IgD-negative memory B cell (primary cell): ENCODE results near the gene OSR1. TPM values are rescaled to one million over a fixed set of nuclear protein-coding genes. Genes with fewer than 3 reads are reported as not detected.
"Not testable (repeated sequence)": the region's sequence is repeated elsewhere in the genome, so short reads cannot be mapped to it uniquely, and the experiment has no call there.

Experiments used
- H3K27ac Mint-ChIP-seq, 3 donors: one replicate each; pipeline ENCODE4 v1.8.0; 2020 to 2022; ENCODE audit warnings: mild to moderate bottlenecking in 3 of 3, mixed read lengths in 3 of 3, moderate library complexity in 1 of 3
- H3K27me3 Mint-ChIP-seq: one replicate; pipeline ENCODE4 v1.8.0; 2021; ENCODE audit warnings: mixed read lengths
- H3K36me3 Mint-ChIP-seq: one replicate; pipeline ENCODE4 v1.8.0; 2020; ENCODE audit warnings: mild to moderate bottlenecking, mixed read lengths
- H3K4me1 Mint-ChIP-seq, 3 donors: one replicate each; pipeline ENCODE4 v1.8.0; 2020 to 2022; ENCODE audit warnings: mixed read lengths in 3 of 3, mild to moderate bottlenecking in 1 of 3
- H3K4me3 Mint-ChIP-seq, 4 donors: one replicate each; pipeline ENCODE4 v1.8.0; 2020 to 2022; ENCODE audit warnings: mild to moderate bottlenecking in 4 of 4, mixed read lengths in 4 of 4, moderate library complexity in 3 of 4
- H3K9me3 Mint-ChIP-seq, 3 donors: one replicate each; pipeline ENCODE4 v1.8.0; 2020 to 2021; ENCODE audit warnings: mixed read lengths in 3 of 3, mild to moderate bottlenecking in 1 of 3
- polyA plus RNA-seq: library from polyadenylated mRNA; unstranded; fragments of 300-500 nt; fragmentation: Illumina TruSeq; gene quantifications from one replicate; pipeline ENCODE4 v1.2.3, GENCODE V29; 2021

Gene OSR1
- polyA plus RNA-seq, 1 donor from 2014 or later, result not detected

- Mint-ChIP-seq H3K9me3 (no peaks in the 10 kb centered on the region), H3K4me1 (no peaks in the 10 kb centered on the region), H3K36me3 (peaks cover 7% of the 10 kb centered on the region), H3K4me3 (no peak overlapping the region), H3K27ac (peak overlapping the region in 1 of 3 donors; percentile 37), H3K27me3 (no peaks in the 10 kb centered on the region)
Measured at GRCh38 chr2:19332503-19332902, 25.9 kb downstream of the OSR1 start.

- Mint-ChIP-seq H3K27me3 (no peaks in the 10 kb centered on the region), H3K4me1 (no peaks in the 10 kb centered on the region), H3K27ac (no peak overlapping the region), H3K9me3 (no peaks in the 10 kb centered on the region), H3K4me3 (no peak overlapping the region), H3K36me3 (peaks cover 7% of the 10 kb centered on the region)
Measured at GRCh38 chr2:19331450-19331849, 27.0 kb downstream of the OSR1 start.

- H3K4me3 Mint-ChIP-seq, result no peak overlapping the region
- H3K4me1 Mint-ChIP-seq, result no peaks in the 10 kb centered on the region
- H3K36me3 Mint-ChIP-seq, result peaks cover 7% of the 10 kb centered on the region
- no peaks in the 10 kb centered on the region for H3K9me3 Mint-ChIP-seq
- H3K27me3 Mint-ChIP-seq, result no peaks in the 10 kb centered on the region
- H3K27ac Mint-ChIP-seq, result no peak overlapping the region
Measured at GRCh38 chr2:19330436-19330835, 28.0 kb downstream of the OSR1 start.

GRCh38 chr2:19329445-19329844 is 29.0 kb downstream of the OSR1 start:
- H3K36me3 Mint-ChIP-seq, result peaks cover 9% of the 10 kb centered on the region
- H3K27ac Mint-ChIP-seq, result no peak overlapping the region
- no peaks in the 10 kb centered on the region for H3K27me3 Mint-ChIP-seq
- H3K9me3 Mint-ChIP-seq, result no peaks in the 10 kb centered on the region
- no peaks in the 10 kb centered on the region for H3K4me1 Mint-ChIP-seq
- no peak overlapping the region for H3K4me3 Mint-ChIP-seq

- H3K4me3 Mint-ChIP-seq, result no peak overlapping the region
Measured at GRCh38 chr2:19327496-19327895, 30.9 kb downstream of the OSR1 start.

GRCh38 chr2:19321946-19322345 is 36.5 kb downstream of the OSR1 start:
- Mint-ChIP-seq H3K4me3 (no peak overlapping the region), H3K9me3 (peaks cover 0 to 3% (median 0%) of the 10 kb centered on the region in 3 donors), H3K27me3 (no peaks in the 10 kb centered on the region), H3K4me1 (no peaks in the 10 kb centered on the region), H3K36me3 (peaks cover 6% of the 10 kb centered on the region), H3K27ac (peak overlapping the region in 1 of 3 donors; percentile 78)

More at GRCh38 chr2:19327496-19327895, 30.9 kb downstream of the OSR1 start:
- H3K36me3 Mint-ChIP-seq, result peaks cover 5% of the 10 kb centered on the region
- no peaks in the 10 kb centered on the region for H3K9me3 Mint-ChIP-seq
- H3K27ac Mint-ChIP-seq, result no peak overlapping the region
- H3K4me1 Mint-ChIP-seq, result no peaks in the 10 kb centered on the region
- H3K27me3 Mint-ChIP-seq, result no peaks in the 10 kb centered on the region

- Mint-ChIP-seq H3K27me3 (no peaks in the 10 kb centered on the region), H3K36me3 (peaks cover 6% of the 10 kb centered on the region), H3K4me3 (no peak overlapping the region), H3K9me3 (peaks cover 0 to 3% (median 0%) of the 10 kb centered on the region in 3 donors), H3K4me1 (no peaks in the 10 kb centered on the region), H3K27ac (no peak overlapping the region)
Measured at GRCh38 chr2:19320813-19321212, 37.6 kb downstream of the OSR1 start.

GRCh38 chr2:19319698-19320097 is 38.7 kb downstream of the OSR1 start:
- Mint-ChIP-seq H3K36me3 (peaks cover 4% of the 10 kb centered on the region), H3K9me3 (peaks cover 0 to 3% (median 0%) of the 10 kb centered on the region in 3 donors), H3K27me3 (no peaks in the 10 kb centered on the region), H3K4me1 (no peaks in the 10 kb centered on the region), H3K27ac (no peak overlapping the region), H3K4me3 (no peak overlapping the region)

GRCh38 chr2:19319064-19319463 is 39.4 kb downstream of the OSR1 start:
- no peak overlapping the region for H3K27ac Mint-ChIP-seq
- H3K9me3 Mint-ChIP-seq, result peaks cover 0 to 3% (median 0%) of the 10 kb centered on the region in 3 donors
- peaks cover 5% of the 10 kb centered on the region for H3K36me3 Mint-ChIP-seq
- no peaks in the 10 kb centered on the region for H3K4me1 Mint-ChIP-seq
- no peaks in the 10 kb centered on the region for H3K27me3 Mint-ChIP-seq
- H3K4me3 Mint-ChIP-seq, result no peak overlapping the region

GRCh38 chr2:19313553-19313952 is 44.9 kb downstream of the OSR1 start:
- peaks cover 2% of the 10 kb centered on the region for H3K36me3 Mint-ChIP-seq
- peaks cover 0 to 2% (median 0%) of the 10 kb centered on the region in 3 donors for H3K9me3 Mint-ChIP-seq
- H3K4me1 Mint-ChIP-seq, result peaks cover 0 to 2% (median 0%) of the 10 kb centered on the region in 3 donors
- no peak overlapping the region for H3K27ac Mint-ChIP-seq
- H3K4me3 Mint-ChIP-seq, result no peak overlapping the region
- no peaks in the 10 kb centered on the region for H3K27me3 Mint-ChIP-seq

- H3K9me3 Mint-ChIP-seq, result peaks cover 0 to 2% (median 0%) of the 10 kb centered on the region in 3 donors
- H3K4me1 Mint-ChIP-seq, result peaks cover 0 to 2% (median 0%) of the 10 kb centered on the region in 3 donors
- no peaks in the 10 kb centered on the region for H3K27me3 Mint-ChIP-seq
- peaks cover 2% of the 10 kb centered on the region for H3K36me3 Mint-ChIP-seq
- H3K27ac Mint-ChIP-seq, result no peak overlapping the region
- H3K4me3 Mint-ChIP-seq, result no peak overlapping the region
Measured at GRCh38 chr2:19312949-19313348, 45.5 kb downstream of the OSR1 start.

- not testable (repeated sequence) for H3K27ac Mint-ChIP-seq, H3K36me3 Mint-ChIP-seq, H3K4me3 Mint-ChIP-seq, H3K27me3 Mint-ChIP-seq, H3K9me3 Mint-ChIP-seq, H3K4me1 Mint-ChIP-seq
Measured at GRCh38 chr2:19306065-19306464, 52.4 kb downstream of the OSR1 start.

GRCh38 chr2:19305400-19306055 is 52.9 kb downstream of the OSR1 start:
- not testable (repeated sequence) for H3K27me3 Mint-ChIP-seq, H3K4me1 Mint-ChIP-seq, H3K9me3 Mint-ChIP-seq, H3K27ac Mint-ChIP-seq, H3K4me3 Mint-ChIP-seq, H3K36me3 Mint-ChIP-seq

- Mint-ChIP-seq H3K4me3 (no peak overlapping the region), H3K27me3 (no peaks in the 10 kb centered on the region), H3K9me3 (peaks cover 0 to 2% (median 0%) of the 10 kb centered on the region in 3 donors), H3K27ac (no peak overlapping the region), H3K36me3 (peaks cover 3% of the 10 kb centered on the region), H3K4me1 (no peaks in the 10 kb centered on the region)
Measured at GRCh38 chr2:19301706-19302105, 56.7 kb downstream of the OSR1 start.
